ENCODE data around the gene CHCHD10.
A peak's percentile ranks its signal among the peaks of the same experiment; 100 is the strongest.
"Not testable (repeated sequence)": the region's sequence is repeated elsewhere in the genome, so short reads cannot be mapped to it uniquely, and the experiment has no call there.

CHCHD10 gene

GRCh38 chr22:23744485-23744884 is 23.3 kb downstream of the CHCHD10 start:
- no peak for DNase-seq

GRCh38 chr22:23744001-23744400 is 23.8 kb downstream of the CHCHD10 start:
- no peak for DNase-seq

- no peak for DNase-seq
Measured at GRCh38 chr22:23743303-23743705, 24.5 kb downstream of the CHCHD10 start.

- DNase-seq: no peak
Measured at GRCh38 chr22:23742505-23743264, 25.1 kb downstream of the CHCHD10 start.

- DNase-seq: no peak
Measured at GRCh38 chr22:23737696-23738095, 30.1 kb downstream of the CHCHD10 start.

- not testable (repeated sequence) for DNase-seq
Measured at GRCh38 chr22:23728108-23728507, 39.7 kb downstream of the CHCHD10 start.

- no peak for DNase-seq
Measured at GRCh38 chr22:23722724-23723123, 45.0 kb downstream of the CHCHD10 start.

GRCh38 chr22:23722160-23722559 is 45.6 kb downstream of the CHCHD10 start:
- no peak for DNase-seq

GRCh38 chr22:23720855-23721254 is 46.9 kb downstream of the CHCHD10 start:
- no peak for DNase-seq

GRCh38 chr22:23718371-23719165 is 49.2 kb downstream of the CHCHD10 start:
- DNase-seq: no peak

- DNase-seq: peak; percentile 88
Measured at GRCh38 chr22:23716811-23717801, 50.7 kb downstream of the CHCHD10 start.
